HL-60 (cell line): ENCODE data around the gene ITGB1.
A peak's percentile ranks its signal among the peaks of the same experiment; 100 is the strongest.

ENCODE experiments used
- DNase-seq, 2 experiments: peaks; one replicate each; pipeline ENCODE4 v3.0.0-alpha.2; 2010 to 2020; ENCODE audit warnings: low read depth in 1 of 2, low spot score in 1 of 2
- H3K27ac ChIP-seq: fragments of 250-450 bp; sonication (Bioruptor Pico); replicated peaks from 2 replicates; pipeline ENCODE4 v1.5.1; 2020; ENCODE audit warnings: mild to moderate bottlenecking, moderate library complexity
- H3K27me3 ChIP-seq: fragments of 250-450 bp; sonication (Bioruptor Pico); 2 replicates; pipeline ENCODE4 v1.5.1; 2021; ENCODE audit warnings: mild to moderate bottlenecking, moderate library complexity; ENCODE audit not compliant: insufficient read depth, poor library complexity, severe bottlenecking
- H3K4me3 ChIP-seq: replicated peaks from 2 replicates; pipeline ENCODE4 v1.5.1; 2011; ENCODE audit warnings: mild to moderate bottlenecking, control low read depth, low read length; ENCODE audit not compliant: insufficient read depth
- GABPA ChIP-seq: IDR thresholded peaks from 2 replicates; pipeline ENCODE4 v1.6.1; 2012; ENCODE audit warnings: low read depth
- POLR2AphosphoS5 ChIP-seq: IDR thresholded peaks from 2 replicates; pipeline ENCODE4 v1.6.1; 2012; ENCODE audit warnings: low read depth
- SPI1 ChIP-seq: IDR thresholded peaks from 2 replicates; pipeline ENCODE4 v1.6.1; 2012; ENCODE audit warnings: low read depth, mild to moderate bottlenecking, borderline replicate concordance
- TF ChIP-seq, protein P1 (sequence below): IDR thresholded peaks from 2 replicates; pipeline ENCODE4 v1.6.1; 2012; ENCODE audit warnings: low read depth; ENCODE audit not compliant: insufficient replicate concordance
- TF ChIP-seq, protein P2 (sequence below): IDR thresholded peaks from one replicate; pipeline ENCODE4 v1.5.1; 2011; ENCODE audit warnings: low read length, control low read depth, inconsistent platforms; ENCODE audit not compliant: insufficient read depth

The ITGB1 gene

DNA sequence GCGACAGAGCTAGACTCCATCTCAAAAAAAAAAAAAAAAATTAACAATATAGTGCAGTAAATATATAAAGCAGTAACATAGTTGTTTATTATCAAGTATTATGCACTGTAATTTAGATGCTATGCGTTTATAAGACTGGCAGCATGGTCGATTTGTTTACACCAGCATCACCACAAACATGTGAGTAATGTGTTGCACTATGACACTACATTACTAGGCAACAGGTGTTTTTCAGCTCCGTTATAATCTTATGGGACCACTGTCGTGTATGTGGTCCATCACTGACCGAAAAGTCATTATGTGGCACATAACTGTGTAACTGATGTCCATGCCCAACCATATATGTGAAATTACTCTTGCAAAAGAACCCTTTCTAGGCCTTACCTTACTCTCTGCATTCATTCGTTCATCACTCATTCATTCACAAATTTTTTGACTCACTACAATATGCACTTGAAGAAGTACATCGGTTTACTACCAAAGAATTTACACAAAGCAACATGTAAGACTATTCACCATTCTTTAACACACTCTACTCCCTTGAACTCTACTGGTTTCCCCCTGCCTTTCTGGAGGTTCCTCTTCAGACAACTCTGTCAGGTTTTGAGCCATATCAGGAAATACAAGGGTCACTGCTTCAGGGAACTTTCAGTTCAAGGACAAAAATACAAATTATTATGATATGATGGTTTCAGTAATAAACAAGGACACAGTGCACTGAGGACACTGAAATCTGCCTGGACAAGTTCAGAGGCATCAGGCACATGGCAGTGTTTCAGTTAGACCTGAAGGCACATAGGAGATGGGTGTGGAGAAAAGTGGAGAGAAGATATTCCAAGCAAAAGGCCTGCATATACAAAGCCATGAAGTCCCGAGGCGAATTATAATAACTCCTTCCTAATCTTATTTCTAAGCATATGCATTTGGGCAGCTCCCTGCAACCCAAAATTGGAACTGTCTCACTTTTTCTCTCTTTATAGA, 17.4 kb downstream of the ITGB1 start:
- no peaks in the 10 kb centered on the region for H3K27me3 ChIP-seq
- no peak overlapping the region for H3K4me3 ChIP-seq
- no peak overlapping the region for H3K27ac ChIP-seq
- TF ChIP-seq POLR2AphosphoS5 = no peak
- no peak for DNase-seq

DNA sequence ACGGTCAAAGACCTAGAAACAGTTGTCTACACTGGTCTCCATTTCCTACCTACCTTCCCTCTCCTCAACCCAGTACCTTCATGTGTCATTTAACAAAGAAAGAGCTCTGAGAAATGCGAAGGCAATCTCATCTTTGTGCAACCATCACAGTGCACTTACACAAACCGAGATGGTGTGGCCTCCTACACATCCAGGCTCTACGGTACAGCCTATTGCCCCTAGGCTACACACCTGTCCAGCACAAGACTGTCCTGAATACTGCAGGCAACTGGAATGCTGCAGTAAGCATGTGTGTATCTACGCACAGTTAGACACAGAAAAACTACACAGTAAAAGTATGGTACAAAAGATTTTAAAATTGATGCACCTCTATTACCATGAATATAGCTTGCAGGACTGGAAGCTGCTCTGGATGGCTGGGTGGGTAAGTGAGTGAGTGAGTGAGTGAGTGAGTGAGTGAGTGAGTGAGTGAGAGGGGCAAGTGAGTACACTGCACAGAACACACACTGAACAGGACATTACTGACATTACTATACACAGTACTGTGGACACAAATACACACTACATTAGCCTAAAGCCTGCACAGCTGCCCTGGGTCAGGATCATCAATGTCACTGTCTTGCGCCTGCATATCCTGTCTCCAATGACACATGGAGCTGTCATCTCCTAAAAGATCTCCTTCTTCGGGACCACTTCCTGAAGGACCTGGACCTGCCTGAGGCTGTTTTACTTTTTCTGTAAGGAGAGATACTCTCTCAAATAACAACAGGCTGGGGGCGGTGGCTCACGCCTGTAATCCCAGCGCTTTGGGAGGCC, 18.5 kb downstream of the ITGB1 start:
- no peak overlapping the region for H3K4me3 ChIP-seq
- H3K27ac ChIP-seq = no peak overlapping the region
- TF ChIP-seq SPI1 (no peak), POLR2AphosphoS5 (no peak), GABPA (no peak)
- TF ChIP-seq, protein P1, sequence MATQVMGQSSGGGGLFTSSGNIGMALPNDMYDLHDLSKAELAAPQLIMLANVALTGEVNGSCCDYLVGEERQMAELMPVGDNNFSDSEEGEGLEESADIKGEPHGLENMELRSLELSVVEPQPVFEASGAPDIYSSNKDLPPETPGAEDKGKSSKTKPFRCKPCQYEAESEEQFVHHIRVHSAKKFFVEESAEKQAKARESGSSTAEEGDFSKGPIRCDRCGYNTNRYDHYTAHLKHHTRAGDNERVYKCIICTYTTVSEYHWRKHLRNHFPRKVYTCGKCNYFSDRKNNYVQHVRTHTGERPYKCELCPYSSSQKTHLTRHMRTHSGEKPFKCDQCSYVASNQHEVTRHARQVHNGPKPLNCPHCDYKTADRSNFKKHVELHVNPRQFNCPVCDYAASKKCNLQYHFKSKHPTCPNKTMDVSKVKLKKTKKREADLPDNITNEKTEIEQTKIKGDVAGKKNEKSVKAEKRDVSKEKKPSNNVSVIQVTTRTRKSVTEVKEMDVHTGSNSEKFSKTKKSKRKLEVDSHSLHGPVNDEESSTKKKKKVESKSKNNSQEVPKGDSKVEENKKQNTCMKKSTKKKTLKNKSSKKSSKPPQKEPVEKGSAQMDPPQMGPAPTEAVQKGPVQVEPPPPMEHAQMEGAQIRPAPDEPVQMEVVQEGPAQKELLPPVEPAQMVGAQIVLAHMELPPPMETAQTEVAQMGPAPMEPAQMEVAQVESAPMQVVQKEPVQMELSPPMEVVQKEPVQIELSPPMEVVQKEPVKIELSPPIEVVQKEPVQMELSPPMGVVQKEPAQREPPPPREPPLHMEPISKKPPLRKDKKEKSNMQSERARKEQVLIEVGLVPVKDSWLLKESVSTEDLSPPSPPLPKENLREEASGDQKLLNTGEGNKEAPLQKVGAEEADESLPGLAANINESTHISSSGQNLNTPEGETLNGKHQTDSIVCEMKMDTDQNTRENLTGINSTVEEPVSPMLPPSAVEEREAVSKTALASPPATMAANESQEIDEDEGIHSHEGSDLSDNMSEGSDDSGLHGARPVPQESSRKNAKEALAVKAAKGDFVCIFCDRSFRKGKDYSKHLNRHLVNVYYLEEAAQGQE = no peak
- TF ChIP-seq, protein P2, sequence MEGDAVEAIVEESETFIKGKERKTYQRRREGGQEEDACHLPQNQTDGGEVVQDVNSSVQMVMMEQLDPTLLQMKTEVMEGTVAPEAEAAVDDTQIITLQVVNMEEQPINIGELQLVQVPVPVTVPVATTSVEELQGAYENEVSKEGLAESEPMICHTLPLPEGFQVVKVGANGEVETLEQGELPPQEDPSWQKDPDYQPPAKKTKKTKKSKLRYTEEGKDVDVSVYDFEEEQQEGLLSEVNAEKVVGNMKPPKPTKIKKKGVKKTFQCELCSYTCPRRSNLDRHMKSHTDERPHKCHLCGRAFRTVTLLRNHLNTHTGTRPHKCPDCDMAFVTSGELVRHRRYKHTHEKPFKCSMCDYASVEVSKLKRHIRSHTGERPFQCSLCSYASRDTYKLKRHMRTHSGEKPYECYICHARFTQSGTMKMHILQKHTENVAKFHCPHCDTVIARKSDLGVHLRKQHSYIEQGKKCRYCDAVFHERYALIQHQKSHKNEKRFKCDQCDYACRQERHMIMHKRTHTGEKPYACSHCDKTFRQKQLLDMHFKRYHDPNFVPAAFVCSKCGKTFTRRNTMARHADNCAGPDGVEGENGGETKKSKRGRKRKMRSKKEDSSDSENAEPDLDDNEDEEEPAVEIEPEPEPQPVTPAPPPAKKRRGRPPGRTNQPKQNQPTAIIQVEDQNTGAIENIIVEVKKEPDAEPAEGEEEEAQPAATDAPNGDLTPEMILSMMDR = no peak
- no peak for DNase-seq
- no peaks in the 10 kb centered on the region for H3K27me3 ChIP-seq

DNA sequence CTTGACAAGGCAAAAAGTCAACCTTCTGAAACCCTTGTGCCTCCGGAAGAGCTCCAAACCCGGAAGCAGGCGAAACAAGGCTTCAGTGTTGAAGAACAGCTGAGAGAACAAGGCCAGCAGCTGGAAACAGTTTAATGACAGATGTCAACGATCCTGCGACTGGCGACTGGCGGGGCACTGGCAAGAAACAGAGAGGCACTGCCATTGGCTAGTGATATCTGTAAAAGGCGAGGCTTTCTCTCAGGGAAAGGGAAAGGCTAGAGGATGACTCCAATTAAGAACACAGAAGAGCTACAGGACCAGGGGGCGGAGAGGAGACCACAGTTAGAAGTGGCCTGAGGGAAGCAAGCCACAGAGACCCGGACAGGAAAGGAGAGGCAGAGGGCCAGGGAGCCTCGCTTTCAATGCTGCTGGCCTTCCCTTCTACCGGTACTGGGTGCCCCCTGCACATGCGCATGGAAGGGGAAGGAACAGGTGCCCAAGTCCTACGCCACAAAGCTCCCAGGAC, 19.4 kb downstream of the ITGB1 start:
- no peak for TF ChIP-seq GABPA
- no peak for TF ChIP-seq SPI1
- TF ChIP-seq POLR2AphosphoS5 = no peak
- TF ChIP-seq, protein P2 = no peak
- TF ChIP-seq, protein P1 = no peak
- DNase-seq = peak in 1 of 2 experiments; percentile 18
- Histone ChIP-seq H3K27me3 (no peaks in the 10 kb centered on the region), H3K27ac (no peak overlapping the region; the same call in 1 of the 2 replicates), H3K4me3 (no peak overlapping the region)

DNA sequence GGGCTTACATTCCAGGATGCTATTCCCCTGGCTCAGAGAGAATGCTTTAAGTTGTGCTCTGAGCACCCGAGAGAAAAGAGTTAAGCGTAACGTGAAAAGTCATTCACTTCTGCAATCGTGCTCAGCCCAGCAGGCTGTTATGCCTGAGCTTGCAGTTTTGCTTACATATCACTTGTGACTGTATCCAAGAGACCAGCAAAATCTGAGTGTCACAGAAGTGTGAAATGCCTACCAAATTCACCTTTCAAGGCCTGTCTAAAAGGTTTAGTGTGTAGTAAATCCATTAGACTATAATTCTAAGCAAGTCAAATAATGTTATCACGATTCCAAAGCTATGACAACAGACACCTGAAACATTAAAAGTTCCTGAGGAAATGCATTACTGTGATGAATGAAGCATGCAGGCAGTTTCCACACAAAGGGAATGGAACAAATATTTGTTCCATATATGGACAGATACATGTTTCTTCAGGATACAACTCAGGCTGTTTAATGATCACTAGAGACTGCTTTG, 20.1 kb downstream of the ITGB1 start:
- peak in 1 of 2 experiments; percentile 29 for DNase-seq
- TF ChIP-seq POLR2AphosphoS5 = no peak
- peak; percentile 19; the same call in 1 of the 2 replicates for TF ChIP-seq SPI1
- no peak for TF ChIP-seq GABPA
- TF ChIP-seq, protein P2 = no peak
- TF ChIP-seq, protein P1 = no peak
- no peak overlapping the region; the same call in 1 of the 2 replicates for H3K27ac ChIP-seq
- no peak overlapping the region for H3K4me3 ChIP-seq
- H3K27me3 ChIP-seq = no peaks in the 10 kb centered on the region
